ENCODE data around the gene RERE.
"Not testable (repeated sequence)": the region's sequence is repeated elsewhere in the genome, so short reads cannot be mapped to it uniquely, and the experiment has no call there.

Gene RERE

DNA sequence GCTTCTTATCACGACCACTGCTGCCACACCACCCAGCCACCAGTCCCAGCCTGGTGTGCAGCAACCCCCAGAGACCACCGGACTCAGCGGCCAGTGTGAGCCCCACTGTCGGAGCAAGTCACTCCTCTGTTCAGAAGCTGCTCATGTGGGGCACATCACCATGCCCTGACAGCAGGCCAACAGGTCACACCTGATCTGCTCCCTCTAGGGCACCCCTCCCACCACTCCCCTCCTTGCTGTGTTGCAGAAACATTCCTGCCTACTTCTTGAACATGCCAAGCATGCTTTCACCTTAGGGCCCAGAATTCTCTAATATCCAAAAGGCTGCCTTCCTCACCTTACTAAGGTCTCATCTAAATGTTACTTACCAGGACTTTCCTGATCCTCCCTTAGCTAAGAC, 353.1 kb downstream of the RERE start:
- no peak for DNase-seq

DNA sequence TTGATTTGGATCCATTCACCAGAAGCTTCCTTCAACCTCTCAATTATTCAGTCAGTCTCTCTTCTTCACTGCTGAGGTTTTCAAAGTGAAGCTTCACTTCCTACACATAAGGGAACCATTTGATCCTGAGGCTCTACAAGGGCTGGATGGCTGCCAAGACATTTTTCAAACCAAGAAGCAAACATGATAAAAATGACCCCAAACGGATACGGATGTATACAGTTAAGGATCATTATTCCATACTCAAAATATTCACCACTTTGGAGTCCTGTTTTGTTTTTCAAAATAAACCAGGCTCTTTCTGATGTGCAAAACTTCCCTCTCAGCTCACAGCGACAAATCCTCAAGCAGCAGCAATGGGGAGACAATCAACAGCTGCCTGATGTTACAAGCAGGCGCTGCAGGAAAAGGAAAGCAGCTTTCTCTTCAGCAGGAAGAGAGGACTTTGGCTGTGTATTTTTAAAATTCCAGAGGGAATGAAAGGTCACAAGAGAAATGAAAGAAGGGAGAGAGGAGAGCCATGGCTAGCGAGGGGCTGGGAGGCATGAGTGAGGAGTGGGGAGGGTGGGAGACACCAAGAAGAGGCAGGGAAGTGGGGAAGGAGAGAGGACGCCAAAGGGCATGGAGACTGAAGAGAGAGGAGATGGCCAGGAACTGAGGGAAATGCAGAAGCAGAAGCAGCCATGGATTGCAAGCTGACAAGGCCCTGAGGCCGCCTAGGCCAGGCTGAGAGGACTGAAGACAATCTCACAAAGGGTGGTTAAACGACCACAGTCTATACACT, 354.1 kb downstream of the RERE start:
- no peak for DNase-seq

- no peak for DNase-seq
Measured at GRCh38 chr1:8462371-8462892, 355.0 kb downstream of the RERE start.

DNA sequence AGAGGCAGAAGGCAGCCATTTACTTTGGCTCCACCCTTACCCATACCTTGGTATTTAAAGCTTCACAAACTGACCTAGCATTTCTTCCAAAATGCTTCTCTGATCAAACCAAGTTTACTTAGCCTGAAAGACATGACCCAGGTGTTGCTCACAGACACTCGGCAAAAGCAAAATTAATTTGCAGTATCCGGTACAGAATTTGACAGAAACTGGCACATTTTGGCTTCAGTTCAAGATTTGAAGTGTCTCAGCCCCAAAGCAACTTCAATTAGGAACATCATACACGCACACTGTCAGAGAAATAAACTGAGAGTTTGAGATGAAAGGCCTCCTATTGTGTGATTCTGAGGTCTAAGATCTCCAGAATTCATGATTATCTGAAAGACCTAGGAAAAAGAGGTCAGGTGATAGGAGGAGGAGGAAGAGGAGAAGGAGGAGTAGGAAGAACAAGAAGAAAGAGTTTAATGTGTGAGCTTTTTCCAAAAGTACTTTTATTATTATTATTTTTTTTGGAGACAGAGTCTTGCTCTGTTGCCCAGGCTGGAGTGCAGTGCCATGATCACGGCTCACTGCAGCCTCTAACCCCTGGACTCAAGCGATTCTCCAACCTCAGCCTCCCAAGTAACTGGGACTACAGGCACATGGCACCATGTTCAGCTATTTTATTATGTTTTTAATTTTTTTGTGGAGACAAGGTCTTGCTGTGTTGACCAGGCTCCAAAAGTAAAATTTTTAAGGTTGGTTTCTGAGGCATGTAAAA, 355.9 kb downstream of the RERE start:
- no peak for DNase-seq

GRCh38 chr1:8460784-8461183, 356.7 kb downstream of the RERE start:
- DNase-seq, result no peak

DNA sequence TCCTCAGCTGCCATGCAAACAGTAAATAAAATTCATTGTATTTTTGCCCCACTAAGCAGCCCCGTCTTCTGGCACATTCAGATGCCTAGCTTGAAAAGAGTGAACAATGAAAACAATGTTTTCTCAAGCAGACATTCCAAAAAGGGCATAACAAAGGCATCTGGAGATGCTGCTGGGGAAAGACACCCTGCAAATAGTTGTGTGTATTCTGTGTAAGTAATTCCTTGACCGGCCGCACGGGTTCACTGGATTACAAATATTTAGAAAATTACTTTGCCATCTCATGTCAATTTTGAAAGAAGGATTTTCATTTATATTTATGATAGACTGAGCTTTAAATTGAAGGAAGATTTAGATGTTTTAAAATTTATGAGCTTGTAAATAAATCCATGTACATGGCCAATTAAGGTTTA, 357.3 kb downstream of the RERE start:
- no peak for DNase-seq

DNA sequence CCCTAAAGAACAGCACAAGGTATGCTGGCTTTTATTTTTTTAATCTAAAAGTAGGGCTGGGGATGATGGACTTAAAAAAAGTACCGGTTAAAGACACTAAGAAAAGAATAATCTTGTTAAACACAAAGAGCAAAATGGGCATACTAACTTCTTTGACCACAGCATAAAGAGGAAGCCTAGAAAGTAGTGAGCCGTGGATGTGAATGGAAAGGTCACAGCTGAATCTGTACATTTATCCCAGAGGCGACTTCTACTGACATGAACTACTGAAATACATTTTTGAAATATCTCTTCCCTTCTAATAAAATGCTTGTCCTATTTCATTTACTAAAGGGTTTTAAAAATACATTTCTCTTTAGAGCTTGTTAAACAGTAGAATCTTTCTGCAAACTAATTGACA, 358.8 kb downstream of the RERE start:
- DNase-seq, result no peak

DNA sequence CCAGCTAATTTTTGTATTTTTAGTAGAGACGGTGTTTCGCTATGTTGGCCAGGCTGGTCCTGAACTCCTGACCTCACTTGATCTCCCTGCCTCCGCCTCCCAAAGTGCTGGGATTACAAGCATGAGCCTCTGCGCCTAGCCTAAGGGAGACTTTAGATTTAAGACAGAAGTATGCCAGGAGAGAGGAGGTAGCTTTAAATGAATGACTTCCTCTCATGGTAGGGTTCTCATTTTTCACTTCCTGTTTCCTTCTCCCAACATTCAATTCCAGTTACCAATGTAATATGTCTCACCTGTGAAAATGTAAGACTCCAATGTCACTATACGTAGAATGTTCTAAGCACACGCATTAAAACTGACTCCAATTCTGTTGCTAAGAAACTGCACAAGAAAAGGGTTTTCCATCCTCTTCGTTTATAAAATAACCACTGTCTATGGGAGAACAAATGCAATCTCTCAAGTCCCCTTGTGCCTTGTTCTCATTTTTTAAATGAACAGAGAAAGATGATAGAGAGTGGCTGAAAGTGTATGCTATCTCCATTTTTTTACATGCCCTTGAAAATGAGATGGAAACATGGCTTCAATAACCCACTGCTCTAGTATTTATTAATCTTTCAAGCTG, 359.6 kb downstream of the RERE start:
- no peak for DNase-seq

DNA sequence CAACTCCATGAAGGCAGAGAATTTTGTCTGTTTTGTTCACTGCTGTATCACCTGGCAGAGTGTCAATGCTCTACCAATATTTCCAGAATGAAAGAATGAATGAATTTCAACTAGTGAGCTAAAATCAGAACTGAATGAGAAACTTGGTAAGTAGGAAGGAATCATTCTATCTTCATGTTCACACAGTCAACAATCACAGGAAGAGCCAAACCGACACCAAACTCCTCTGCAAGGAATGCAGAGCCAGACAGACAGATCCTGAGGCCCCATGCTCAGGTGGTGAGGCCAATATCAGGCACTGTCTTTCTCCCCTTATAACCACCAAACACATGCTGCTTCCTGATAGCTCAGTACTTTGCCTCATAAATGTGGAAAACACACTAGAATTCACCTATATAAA, 360.4 kb downstream of the RERE start:
- DNase-seq, result no peak

- no peak for DNase-seq
Measured at GRCh38 chr1:8456308-8456912, 361.0 kb downstream of the RERE start.

DNA sequence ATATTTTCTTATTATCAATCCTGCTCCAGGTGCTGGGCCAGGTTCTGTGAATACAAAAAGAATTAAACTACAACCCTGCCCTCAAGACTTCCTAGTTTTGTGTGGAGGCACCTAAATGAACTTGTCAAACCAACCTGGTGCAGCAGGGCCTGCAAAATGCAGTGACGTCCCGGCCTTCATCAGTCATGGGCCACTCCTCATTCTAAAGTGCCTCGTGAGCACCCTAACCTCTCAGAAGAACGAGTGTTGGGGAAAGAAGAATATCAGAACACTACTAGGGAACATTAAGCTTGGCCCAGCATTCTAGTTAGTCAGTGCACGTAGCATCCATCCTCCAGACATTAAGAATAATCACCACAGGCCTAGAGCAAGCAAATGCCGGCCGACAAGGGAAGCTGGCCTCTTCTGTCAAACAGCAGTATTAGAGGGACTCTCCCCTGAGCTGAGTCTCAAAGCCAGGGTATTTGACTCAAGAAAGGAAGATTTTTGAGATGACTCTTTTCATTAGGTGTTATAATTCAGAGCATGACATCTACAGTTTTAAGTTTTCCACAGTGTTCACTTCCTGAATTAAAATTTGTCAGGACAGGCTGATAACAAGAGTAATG, 361.6 kb downstream of the RERE start:
- no peak for DNase-seq

DNA sequence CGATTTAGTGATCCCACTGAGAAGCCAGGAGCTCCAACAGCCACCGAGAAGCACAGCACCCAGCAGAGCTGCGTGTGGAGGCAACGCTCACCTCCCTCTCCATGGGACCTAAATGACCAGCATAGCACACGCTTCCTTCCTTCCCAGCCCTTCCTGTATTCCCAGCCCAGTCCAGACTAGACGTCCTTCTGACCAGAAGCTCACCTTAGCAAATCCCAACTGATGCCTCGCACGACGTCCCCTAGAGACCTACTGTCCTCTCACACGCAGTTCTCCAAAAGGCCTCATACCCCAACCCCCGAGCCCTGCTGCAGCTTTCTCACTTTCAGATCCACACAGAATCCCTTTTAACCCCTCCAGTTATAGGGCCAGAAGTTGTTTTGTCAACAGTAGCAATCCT, 367.1 kb downstream of the RERE start:
- no peak for DNase-seq

DNA sequence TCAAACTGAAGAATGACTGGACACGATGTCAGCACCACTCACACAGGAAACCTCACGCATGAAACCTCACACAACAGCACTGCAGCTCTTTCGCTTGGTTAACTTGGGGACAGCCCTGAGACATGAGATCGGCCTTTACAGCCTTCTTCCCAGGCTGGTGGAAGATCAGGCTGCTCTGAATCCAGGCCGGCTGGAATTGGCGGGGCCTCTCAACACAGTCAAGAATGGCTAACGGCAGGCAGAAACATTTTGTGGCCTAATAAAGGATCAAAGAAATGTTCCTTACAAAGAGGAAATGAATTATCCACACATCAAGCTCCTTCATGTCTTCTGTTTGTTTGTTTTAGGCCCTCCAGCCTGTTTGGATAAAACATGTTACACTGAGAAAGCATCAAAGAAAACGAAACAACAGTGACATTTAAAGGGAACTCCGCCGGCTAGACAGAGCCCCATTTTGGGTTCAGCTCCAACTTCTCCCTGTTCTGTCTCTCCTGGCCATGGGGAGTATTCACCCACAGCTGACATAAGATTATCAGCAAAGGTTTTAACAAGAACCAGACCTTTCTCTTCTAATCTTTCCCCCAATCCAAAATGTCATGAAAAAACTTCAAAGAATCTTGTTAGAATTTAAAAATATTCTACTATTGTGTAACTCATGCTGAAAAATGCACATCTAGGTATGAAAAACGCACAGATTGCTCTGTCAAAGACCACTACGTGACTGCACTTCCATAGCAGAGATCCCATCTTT, 368.4 kb downstream of the RERE start:
- no peak for DNase-seq

DNA sequence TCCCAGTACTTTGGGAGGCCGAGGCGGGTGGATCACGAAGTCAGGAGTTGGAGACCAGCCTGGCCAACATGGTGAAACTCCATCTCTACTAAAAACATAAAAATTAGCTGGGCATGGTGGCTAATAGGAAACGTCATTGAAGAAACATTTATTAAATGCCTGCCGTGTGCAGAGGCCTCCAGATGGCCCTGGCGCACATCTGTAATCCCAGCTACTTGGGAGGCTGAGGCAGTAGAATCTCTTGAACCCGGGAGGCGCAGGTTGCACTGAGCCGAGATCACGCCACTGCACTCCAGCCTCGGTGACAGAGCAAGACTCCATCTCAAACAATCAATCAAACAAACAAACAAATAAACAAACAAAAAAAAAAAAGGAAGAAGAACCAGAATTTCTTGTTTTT, 368.9 kb downstream of the RERE start:
- DNase-seq, result not testable (repeated sequence)

- DNase-seq, result no peak
Measured at GRCh38 chr1:8447616-8448150, 369.8 kb downstream of the RERE start.

GRCh38 chr1:8446119-8446518, 371.3 kb downstream of the RERE start:
- DNase-seq, result not testable (repeated sequence)

DNA sequence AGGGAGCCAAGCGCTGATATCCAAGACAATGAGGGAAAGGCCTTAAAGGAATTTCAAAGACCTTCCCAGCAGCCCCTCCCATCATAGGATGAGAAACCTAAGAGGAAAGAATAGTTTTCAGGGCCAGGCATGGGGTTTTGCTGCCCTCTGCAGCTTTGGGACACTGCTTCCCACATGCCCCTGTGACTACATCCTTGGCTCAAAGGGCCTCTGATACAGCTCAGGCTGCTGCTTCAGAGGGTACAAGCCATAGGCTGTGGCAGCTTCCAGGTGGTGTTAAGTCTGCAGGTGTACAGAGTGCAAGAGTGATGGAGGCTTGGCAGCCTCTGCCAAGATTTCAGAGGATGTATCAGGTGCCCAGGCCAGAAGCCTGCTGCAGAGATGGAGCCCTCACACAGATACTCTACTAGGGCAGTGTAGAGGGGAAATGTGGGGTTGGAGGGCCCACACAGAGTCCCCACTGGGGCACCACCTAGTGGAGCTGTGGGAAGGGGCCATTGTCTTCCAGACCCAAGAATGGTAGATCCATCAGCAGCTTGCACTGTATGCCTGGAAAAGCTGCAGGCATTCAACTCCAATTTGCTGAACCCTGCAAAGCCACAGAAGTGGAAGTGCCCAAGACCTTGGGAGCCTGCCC, 373.8 kb downstream of the RERE start:
- DNase-seq, result no peak

DNA sequence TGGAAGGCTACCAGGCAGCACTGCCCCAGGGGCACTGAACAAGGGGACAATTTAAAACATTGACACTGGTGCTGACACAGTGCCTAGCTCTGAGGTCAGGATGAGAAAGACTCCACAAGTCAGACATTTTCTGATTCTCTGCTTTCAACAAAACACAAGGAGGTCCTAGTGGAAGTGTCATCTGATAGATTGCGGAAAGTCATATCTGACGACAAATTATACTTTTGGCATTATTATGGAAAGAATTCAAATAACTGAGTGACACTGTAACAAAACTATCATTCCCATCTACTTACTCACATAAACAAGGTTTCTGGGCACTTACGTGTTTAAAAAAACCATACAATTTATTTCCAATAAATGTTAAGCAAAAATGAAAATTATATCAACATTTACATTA, 376.0 kb downstream of the RERE start:
- DNase-seq, result no peak

GRCh38 chr1:8439015-8439702, 378.3 kb downstream of the RERE start:
- DNase-seq, result peak; percentile 49

DNA sequence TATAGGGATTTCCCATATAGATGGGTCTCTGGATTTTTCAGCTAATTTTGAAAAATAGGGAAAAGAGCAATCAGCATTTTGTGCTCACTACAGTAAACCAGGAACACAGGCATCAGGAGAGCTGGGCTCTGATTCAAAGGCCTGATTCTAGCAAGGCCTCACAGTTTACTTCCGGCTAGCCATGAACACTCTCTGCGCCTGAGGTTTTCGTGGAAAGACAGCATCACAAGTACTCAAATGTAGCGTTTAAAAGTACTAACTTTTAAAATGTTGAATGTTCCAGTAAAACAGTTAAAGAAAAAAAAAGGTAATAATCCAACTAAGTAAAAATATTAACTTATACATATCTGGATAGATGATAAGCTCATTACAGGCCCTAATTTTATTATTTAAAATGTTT, 379.0 kb downstream of the RERE start:
- no peak for DNase-seq

GRCh38 chr1:8437347-8437746, 380.1 kb downstream of the RERE start:
- DNase-seq, result no peak
